ENCODE measurements around the gene MAP2K2. TPM values are rescaled to one million over a fixed set of nuclear protein-coding genes. Genes with fewer than 3 reads are reported as not detected.

The MAP2K2 gene
- total RNA-seq, 1 experiment from 2014 or later, result 177 TPM

- no peaks in the 10 kb centered on the region for H3K27me3 Mint-ChIP-seq (ENCODE audit: low read depth)
- H3K27ac Mint-ChIP-seq, result peak overlapping the region; percentile 79
- H3K4me1 Mint-ChIP-seq, result peaks cover 6% of the 10 kb centered on the region; the same call in 1 of the 2 replicates
- DNase-seq (ENCODE audit: low spot score), result no peak
- no peak for TF ChIP-seq SMAD3 (CRISPR knock-in tag; IDR thresholded peaks at IDR 0.05; ENCODE audit: borderline replicate concordance)
- peak; percentile 75 for TF ChIP-seq GABPB1 (CRISPR knock-in tag; IDR thresholded peaks at IDR 0.05)
- H3K9me3 Mint-ChIP-seq, result no peaks in the 10 kb centered on the region
- ATAC-seq, result no peak
- peaks cover 36% of the 10 kb centered on the region for H3K36me3 Mint-ChIP-seq
- ChIA-PET CTCF (no interaction called here), POLR2A (no interaction called here)
- no peak overlapping the region for H3K4me3 Mint-ChIP-seq
These were observed 71.6 kb downstream of the MAP2K2 start for GRCh38 chr19:4052114-4052992.

- ATAC-seq (no peak), DNase-seq (ENCODE audit: low spot score) (no peak)
- Mint-ChIP-seq H3K27me3 (ENCODE audit: low read depth) (no peaks in the 10 kb centered on the region), H3K4me3 (no peak overlapping the region), H3K27ac (peak overlapping the region; percentile 45; the same call in 1 of the 2 replicates), H3K36me3 (peaks cover 38% of the 10 kb centered on the region), H3K9me3 (no peaks in the 10 kb centered on the region), H3K4me1 (peaks cover 7% of the 10 kb centered on the region; the same call in 1 of the 2 replicates)
- CTCF ChIA-PET, result no interaction called here
- peak; percentile 71; the same call in 1 of the 2 replicates for TF ChIP-seq GABPB1 (CRISPR knock-in tag; IDR thresholded peaks at IDR 0.05)
- no peak for TF ChIP-seq CTCF (IDR thresholded peaks at IDR 0.05)
- POLR2A ChIA-PET, result no interaction called here
These were observed 72.5 kb downstream of the MAP2K2 start for GRCh38 chr19:4051175-4052101.

- CTCF ChIA-PET, result no interaction called here
- POLR2A ChIA-PET, result no interaction called here
- no peak for DNase-seq (ENCODE audit: low spot score)
- H3K27ac Mint-ChIP-seq, result peak overlapping the region; percentile 42; the same call in 1 of the 2 replicates
- peaks cover 12% of the 10 kb centered on the region for H3K4me1 Mint-ChIP-seq
- no peak for ATAC-seq
- no peaks in the 10 kb centered on the region for H3K27me3 Mint-ChIP-seq (ENCODE audit: low read depth)
- peaks cover 33% of the 10 kb centered on the region for H3K36me3 Mint-ChIP-seq
- H3K4me3 Mint-ChIP-seq, result no peak overlapping the region
- H3K9me3 Mint-ChIP-seq, result no peaks in the 10 kb centered on the region
- TF ChIP-seq GABPB1 (CRISPR knock-in tag; IDR thresholded peaks at IDR 0.05) (no peak), ZBTB21 (CRISPR knock-in tag; IDR thresholded peaks at IDR 0.05; ENCODE audit: borderline replicate concordance) (no peak), TCF7 (CRISPR knock-in tag; IDR thresholded peaks at IDR 0.05; ENCODE audit: low read depth) (no peak), CDX4 (CRISPR knock-in tag; IDR thresholded peaks at IDR 0.05; ENCODE audit: borderline replicate concordance) (no peak), NFE2L1 (CRISPR knock-in tag; IDR thresholded peaks at IDR 0.05) (no peak), ZNF232 (CRISPR knock-in tag; IDR thresholded peaks at IDR 0.05) (no peak), PRRX2 (CRISPR knock-in tag; IDR thresholded peaks at IDR 0.05) (no peak), ZNF425 (CRISPR knock-in tag; conservative IDR thresholded peaks at IDR 0.05) (no peak), PRDM15 (CRISPR knock-in tag; IDR thresholded peaks at IDR 0.05) (no peak), AFF4 (CRISPR knock-in tag; IDR thresholded peaks at IDR 0.05; ENCODE audit: borderline replicate concordance) (no peak), RELA (CRISPR knock-in tag; IDR thresholded peaks at IDR 0.05; ENCODE audit: borderline replicate concordance) (no peak), ZNF121 (CRISPR knock-in tag; IDR thresholded peaks at IDR 0.05) (no peak), ZNF396 (CRISPR knock-in tag; IDR thresholded peaks at IDR 0.05; ENCODE audit: borderline replicate concordance) (no peak)
These were observed 74.5 kb downstream of the MAP2K2 start for GRCh38 chr19:4049432-4049831.
